Measurements from ENCODE around the gene ABI1.

The ABI1 gene

GRCh38 chr10:26801831-26802230 lies 58.9 kb downstream of the ABI1 start:
- Histone ChIP-seq H3K27ac (replicated peaks) (no peak overlapping the region), H3K4me3 (replicated peaks; ENCODE audit: insufficient read depth, low read length) (no peak overlapping the region), H3K27me3 (ENCODE audit: insufficient read depth, poor library complexity, severe bottlenecking) (no peaks in the 10 kb centered on the region)
- TF ChIP-seq SPI1 (IDR thresholded peaks at IDR 0.05; ENCODE audit: borderline replicate concordance, low read depth): no peak
- no peak for TF ChIP-seq CTCF (IDR thresholded peaks at IDR 0.05; ENCODE audit: insufficient read depth, low read length)
- no peak for TF ChIP-seq REST (IDR thresholded peaks at IDR 0.05; ENCODE audit: insufficient replicate concordance, low read depth)
- no peak for TF ChIP-seq POLR2AphosphoS5 (IDR thresholded peaks at IDR 0.05; ENCODE audit: low read depth)
- TF ChIP-seq GABPA (IDR thresholded peaks at IDR 0.05; ENCODE audit: low read depth): no peak
- DNase-seq (ENCODE audit: low read depth in 1 of 2, low spot score in 1 of 2): no peak

GRCh38 chr10:26801274-26801673 lies 59.5 kb downstream of the ABI1 start:
- no peak overlapping the region for H3K4me3 ChIP-seq (replicated peaks; ENCODE audit: insufficient read depth, low read length)
- H3K27me3 ChIP-seq (ENCODE audit: insufficient read depth, poor library complexity, severe bottlenecking): no peaks in the 10 kb centered on the region
- TF ChIP-seq CTCF (IDR thresholded peaks at IDR 0.05; ENCODE audit: insufficient read depth, low read length) (no peak), GABPA (IDR thresholded peaks at IDR 0.05; ENCODE audit: low read depth) (no peak), REST (IDR thresholded peaks at IDR 0.05; ENCODE audit: insufficient replicate concordance, low read depth) (no peak), SPI1 (IDR thresholded peaks at IDR 0.05; ENCODE audit: borderline replicate concordance, low read depth) (no peak), POLR2AphosphoS5 (IDR thresholded peaks at IDR 0.05; ENCODE audit: low read depth) (no peak)

GRCh38 chr10:26800468-26800867 lies 60.3 kb downstream of the ABI1 start:
- no peak overlapping the region for H3K27ac ChIP-seq (replicated peaks)
- H3K27me3 ChIP-seq (ENCODE audit: insufficient read depth, poor library complexity, severe bottlenecking): no peaks in the 10 kb centered on the region
- TF ChIP-seq GABPA (IDR thresholded peaks at IDR 0.05; ENCODE audit: low read depth): no peak
- TF ChIP-seq REST (IDR thresholded peaks at IDR 0.05; ENCODE audit: insufficient replicate concordance, low read depth): no peak
- TF ChIP-seq CTCF (IDR thresholded peaks at IDR 0.05; ENCODE audit: insufficient read depth, low read length): no peak
- no peak for TF ChIP-seq POLR2AphosphoS5 (IDR thresholded peaks at IDR 0.05; ENCODE audit: low read depth)
- no peak for TF ChIP-seq SPI1 (IDR thresholded peaks at IDR 0.05; ENCODE audit: borderline replicate concordance, low read depth)
- DNase-seq (ENCODE audit: low read depth in 1 of 2, low spot score in 1 of 2): no peak
- H3K4me3 ChIP-seq (replicated peaks; ENCODE audit: insufficient read depth, low read length): no peak overlapping the region

More at GRCh38 chr10:26801274-26801673, 59.5 kb downstream of the ABI1 start:
- H3K27ac ChIP-seq (replicated peaks): no peak overlapping the region
- DNase-seq (ENCODE audit: low read depth in 1 of 2, low spot score in 1 of 2): no peak

All from HL-60 (cell line).